H1 (cell line): ENCODE data around the gene LIPE. TPM values are rescaled to one million over a fixed set of nuclear protein-coding genes. Genes with fewer than 3 reads are reported as not detected.

Source experiments
- CTCF ChIA-PET: fragments of 300-600 bp; sonication (Branson Sonifier 250); formaldehyde crosslinking; loops from one replicate; lab custom pipeline; 2021; ENCODE audit not compliant: partially characterized antibody; lab: Charles Lee
- POLR2A ChIA-PET: fragments of 300-600 bp; sonication (Branson Sonifier 250); formaldehyde crosslinking; loops from one replicate; lab custom pipeline; 2021; ENCODE audit warnings: inconsistent platforms; ENCODE audit not compliant: partially characterized antibody; lab: Charles Lee
- DNase-seq, 2 experiments: peaks; one replicate each; pipeline versions ENCODE4 v3.0.0 to v3.0.0-alpha.2; 2010 to 2022; ENCODE audit warnings: low spot score in 2 of 2, low read depth in 1 of 2, mixed read lengths in 1 of 2
- FAIRE-seq: peaks from 2 replicates; lab custom pipeline; 2011; peaks lifted over from hg19 to GRCh38; lab: Jason Lieb, UNC
- H2AFZ ChIP-seq: 2 replicates; pipeline ENCODE4 v1.8.1; 2012; ENCODE audit warnings: low read length, inconsistent platforms
- H2AK5ac ChIP-seq: 2 replicates; pipeline ENCODE4 v1.6.1; 2013; ENCODE audit warnings: low read depth, low read length
- H2BK120ac ChIP-seq: replicated peaks from 2 replicates; pipeline ENCODE3; 2013; ENCODE audit warnings: low read depth, low read length, inconsistent platforms
- H2BK12ac ChIP-seq: 2 replicates; pipeline ENCODE4 v1.6.1; 2013; ENCODE audit warnings: low read depth, low read length
- H2BK15ac ChIP-seq: 2 replicates; pipeline ENCODE4 v1.6.1; 2013; ENCODE audit warnings: low read length
- H2BK20ac ChIP-seq: 2 replicates; pipeline ENCODE4 v1.6.1; 2013; ENCODE audit warnings: low read length
- H2BK5ac ChIP-seq: 2 replicates; pipeline ENCODE4 v1.6.1; 2013; ENCODE audit warnings: low read depth, low read length
- H3K14ac ChIP-seq: 2 replicates; pipeline ENCODE4 v1.6.1; 2013; ENCODE audit warnings: inconsistent platforms; ENCODE audit not compliant: insufficient read length
- H3K18ac ChIP-seq: 2 replicates; pipeline ENCODE4 v1.6.1; 2013; ENCODE audit warnings: low read length; ENCODE audit errors: extremely low read depth
- H3K23ac ChIP-seq: 2 replicates; pipeline ENCODE4 v1.6.1; 2013; ENCODE audit warnings: inconsistent platforms; ENCODE audit not compliant: insufficient read length
- H3K23me2 ChIP-seq: 2 replicates; pipeline ENCODE4 v1.6.1; 2013; ENCODE audit warnings: low read depth, low read length
- H3K27ac ChIP-seq: 2 replicates; pipeline ENCODE4 v1.6.1; 2011; ENCODE audit warnings: low read depth, low read length, inconsistent platforms
- H3K27me3 ChIP-seq, 4 experiments: replicated peaks in 1 of 4; 1 replicate in 1 of 4; 2 replicates in 3 of 4; pipeline versions ENCODE4 v1.6.1 to v1.8.1; 2011 to 2013; ENCODE audit warnings: low read length in 3 of 4, mild to moderate bottlenecking in 3 of 4, inconsistent platforms in 2 of 4, mixed read lengths in 2 of 4, moderate library complexity in 1 of 4; ENCODE audit not compliant: control insufficient read depth in 3 of 4, insufficient read depth in 3 of 4; ENCODE audit errors: extremely low read depth in 1 of 4
- H3K36me3 ChIP-seq, 4 experiments: 2 replicates each; pipeline versions ENCODE4 v1.6.1 to v1.8.1; 2011 to 2013; ENCODE audit warnings: mild to moderate bottlenecking in 4 of 4, low read length in 3 of 4, moderate library complexity in 2 of 4, control low read depth in 1 of 4, inconsistent platforms in 1 of 4; ENCODE audit not compliant: insufficient read depth in 4 of 4, control insufficient read depth in 2 of 4
- H3K4ac ChIP-seq: replicated peaks from 2 replicates; pipeline ENCODE3; 2013; ENCODE audit warnings: low read length, low read depth, mixed read lengths, inconsistent platforms; ENCODE audit not compliant: insufficient read length
- H3K4me1 ChIP-seq, 4 experiments: replicated peaks in 1 of 4; 1 replicate in 1 of 4; 2 replicates in 3 of 4; pipeline versions ENCODE4 v1.6.1 to v1.8.1; 2011 to 2013; ENCODE audit warnings: low read length in 3 of 4, inconsistent platforms in 2 of 4, mixed read lengths in 1 of 4; ENCODE audit not compliant: insufficient read depth in 4 of 4, control insufficient read depth in 3 of 4
- H3K4me2 ChIP-seq, 2 experiments: 2 replicates each; pipeline versions ENCODE4 v1.6.1 to v1.8.1; 2011 to 2013; ENCODE audit warnings: low read depth in 2 of 2, low read length in 2 of 2, control low read depth in 1 of 2, inconsistent platforms in 1 of 2, mild to moderate bottlenecking in 1 of 2; ENCODE audit not compliant: insufficient read depth in 1 of 2
- H3K4me3 ChIP-seq, 4 experiments: fragments of 200-600, 300-600 bp in 1 of 4; sonication (generic), shearing (Covaris generic), sonication (Bioruptor Twin) in 1 of 4; 2 replicates each; pipeline versions ENCODE4 v1.5.1 to v1.8.1; 2011 to 2016; ENCODE audit warnings: low read length in 4 of 4, low read depth in 3 of 4, control low read depth in 2 of 4, inconsistent platforms in 2 of 4, mild to moderate bottlenecking in 2 of 4, mixed read lengths in 1 of 4, moderate library complexity in 1 of 4; ENCODE audit not compliant: insufficient read depth in 2 of 4; ENCODE audit errors: extremely low read depth in 1 of 4
- H3K56ac ChIP-seq: replicated peaks from 2 replicates; pipeline ENCODE3; 2013; ENCODE audit warnings: low read depth, mild to moderate bottlenecking, mixed read lengths, low read length, inconsistent platforms; ENCODE audit not compliant: insufficient read length
- H3K79me1 ChIP-seq: 2 replicates; pipeline ENCODE4 v1.6.1; 2013; ENCODE audit warnings: low read depth, low read length, control low read depth
- H3K79me2 ChIP-seq, 2 experiments: 2 replicates each; pipeline versions ENCODE4 v1.6.1 to v1.8.1; 2012 to 2013; ENCODE audit warnings: low read length in 2 of 2, mild to moderate bottlenecking in 2 of 2, inconsistent platforms in 1 of 2; ENCODE audit not compliant: insufficient read depth in 2 of 2, control insufficient read depth in 1 of 2
- H3K9ac ChIP-seq, 4 experiments: replicated peaks in 1 of 4; 1 replicate in 1 of 4; 2 replicates in 3 of 4; pipeline versions ENCODE4 v1.6.1 to v1.8.1; 2011 to 2013; ENCODE audit warnings: low read depth in 3 of 4, low read length in 3 of 4, control low read depth in 2 of 4, mild to moderate bottlenecking in 2 of 4, moderate library complexity in 2 of 4, inconsistent platforms in 1 of 4; ENCODE audit errors: extremely low read depth in 1 of 4
- H3K9me3 ChIP-seq, 2 experiments: 2 replicates each; pipeline versions ENCODE4 v1.6.1 to v1.8.1; 2012 to 2013; ENCODE audit warnings: mild to moderate bottlenecking in 2 of 2, moderate library complexity in 2 of 2, control low read depth in 1 of 2, inconsistent platforms in 1 of 2, low read depth in 1 of 2, low read length in 1 of 2, mixed read lengths in 1 of 2; ENCODE audit not compliant: insufficient read depth in 2 of 2
- H4K20me1 ChIP-seq, 2 experiments: replicated peaks in 1 of 2; 2 replicates each; pipeline versions ENCODE3 to v1.8.1; 2011 to 2013; ENCODE audit warnings: inconsistent platforms in 2 of 2, low read length in 2 of 2, mild to moderate bottlenecking in 1 of 2; ENCODE audit not compliant: insufficient read depth in 2 of 2, control insufficient read depth in 1 of 2
- H4K5ac ChIP-seq: 2 replicates; pipeline ENCODE4 v1.6.1; 2013; ENCODE audit warnings: low read length, low read depth, mixed read lengths, inconsistent platforms; ENCODE audit not compliant: insufficient read length
- H4K8ac ChIP-seq: 2 replicates; pipeline ENCODE4 v1.8.0; 2013; ENCODE audit warnings: mild to moderate bottlenecking, moderate library complexity, low read length, inconsistent platforms; ENCODE audit not compliant: insufficient read depth; ENCODE audit errors: extremely low read depth
- H4K91ac ChIP-seq: replicated peaks from 2 replicates; pipeline ENCODE3; 2013; ENCODE audit warnings: low read length, mixed read lengths, inconsistent platforms; ENCODE audit not compliant: insufficient read length
- ASH2L ChIP-seq: fragments of 200-600, 300-600 bp; sonication (generic); IDR thresholded peaks from one replicate; pipeline ENCODE4 v1.7.1; 2017; ENCODE audit warnings: low read length
- ATF2 ChIP-seq: IDR thresholded peaks from 2 replicates; pipeline ENCODE4 v1.6.1; 2012; ENCODE audit warnings: low read length, inconsistent platforms
- EGR1 ChIP-seq: IDR thresholded peaks from 2 replicates; pipeline ENCODE4 v1.6.1; 2011; ENCODE audit warnings: low read depth, low read length, borderline replicate concordance
- HDAC2 ChIP-seq, 2 experiments: fragments of 300-600 bp in 1 of 2; sonication (generic) in 1 of 2; IDR thresholded peaks; 2 replicates each; pipeline ENCODE4 v1.6.1; 2011 to 2012; ENCODE audit warnings: low read depth in 2 of 2, low read length in 2 of 2, mild to moderate bottlenecking in 2 of 2, moderate library complexity in 2 of 2, borderline replicate concordance in 1 of 2, inconsistent platforms in 1 of 2
- HDAC6 ChIP-seq: IDR thresholded peaks from one replicate; pipeline ENCODE4 v1.7.1; 2012; ENCODE audit warnings: low read depth, mild to moderate bottlenecking, inconsistent platforms, low read length, moderate library complexity
- JUND ChIP-seq: IDR thresholded peaks from 2 replicates; pipeline ENCODE4 v1.6.1; 2011; ENCODE audit warnings: mild to moderate bottlenecking, improper control_type of control experiment, low read length
- POLR2A ChIP-seq, 2 experiments: IDR thresholded peaks; 1 replicate in 1 of 2; 2 replicates in 1 of 2; pipeline ENCODE4 v1.6.1; 2011; ENCODE audit warnings: low read depth in 2 of 2, low read length in 2 of 2, mild to moderate bottlenecking in 2 of 2; ENCODE audit errors: control extremely low read depth in 1 of 2
- SAP30 ChIP-seq: fragments of 300-600 bp; sonication (generic); IDR thresholded peaks from 2 replicates; pipeline ENCODE4 v1.7.1; 2012; ENCODE audit warnings: low read length, moderate library complexity, mild to moderate bottlenecking, inconsistent platforms; ENCODE audit not compliant: insufficient read depth, insufficient replicate concordance
- SIN3A ChIP-seq, 2 experiments: IDR thresholded peaks in 1 of 2; conservative IDR thresholded peaks in 1 of 2; 2 replicates each; pipeline ENCODE4 v1.6.1; 2011 to 2012; ENCODE audit warnings: low read length in 2 of 2, improper control_type of control experiment in 1 of 2, low read depth in 1 of 2, mild to moderate bottlenecking in 1 of 2
- SP4 ChIP-seq: IDR thresholded peaks from 2 replicates; pipeline ENCODE4 v1.6.1; 2012; ENCODE audit warnings: low read length, inconsistent platforms
- TBP ChIP-seq: IDR thresholded peaks from 2 replicates; pipeline ENCODE4 v1.6.1; 2011; ENCODE audit warnings: low read depth, low read length, improper control_type of control experiment
- TCF12 ChIP-seq: IDR thresholded peaks from 2 replicates; pipeline ENCODE4 v1.6.1; 2011; ENCODE audit warnings: low read depth, mild to moderate bottlenecking, low read length
- WGBS, 2 experiments: shearing (Covaris generic) in 1 of 2; methylation state at CpG; one replicate each; pipeline versions ENCODE4 v1.1.6 to v1.1.7; 2013 to 2015; ENCODE audit warnings: low lambda C conversion rate in 2 of 2, mixed read lengths in 2 of 2, inconsistent platforms in 1 of 2, low coverage in 1 of 2, missing lambda C conversion rate in 1 of 2; ENCODE audit not compliant: insufficient replicate concordance in 2 of 2, insufficient coverage in 1 of 2, insufficient read length in 1 of 2; ENCODE audit errors: extremely low coverage in 1 of 2, missing lambda C conversion rate in 1 of 2; 5-methylcytosine and 5-hydroxymethylcytosine counted together
- polyA plus RNA-seq, 7 experiments: library from polyadenylated mRNA; depleted of rRNA in 3 of 7; stranded (reverse) in 5 of 7; unstranded in 2 of 7; fragments of >200 nt in 5 of 7; fragments of 200-250 nt in 2 of 7; gene quantifications; 1 replicate in 5 of 7; 2 replicates in 1 of 7; 4 replicates in 1 of 7; pipeline versions ENCODE4 v1.2.1 to v1.2.3, GENCODE V29; 2011 to 2013; ENCODE audit warnings: missing spikeins in 2 of 7, mixed read lengths in 2 of 7
- total RNA-seq: library from RNA; stranded (reverse); fragmentation: NEBNext Ultra II Directional; extraction: Animal tissue kit (Norgen Biotek cat#: 25700); gene quantifications from 2 replicates; pipeline ENCODE4 v1.2.1, GENCODE V29; 2021

The LIPE gene
- total and polyA plus RNA-seq, 2 of the 8 experiments (the other 6 are each of a cell fraction or from before 2014, with no cell fraction given): 8.7 to 15.9 TPM

DNA sequence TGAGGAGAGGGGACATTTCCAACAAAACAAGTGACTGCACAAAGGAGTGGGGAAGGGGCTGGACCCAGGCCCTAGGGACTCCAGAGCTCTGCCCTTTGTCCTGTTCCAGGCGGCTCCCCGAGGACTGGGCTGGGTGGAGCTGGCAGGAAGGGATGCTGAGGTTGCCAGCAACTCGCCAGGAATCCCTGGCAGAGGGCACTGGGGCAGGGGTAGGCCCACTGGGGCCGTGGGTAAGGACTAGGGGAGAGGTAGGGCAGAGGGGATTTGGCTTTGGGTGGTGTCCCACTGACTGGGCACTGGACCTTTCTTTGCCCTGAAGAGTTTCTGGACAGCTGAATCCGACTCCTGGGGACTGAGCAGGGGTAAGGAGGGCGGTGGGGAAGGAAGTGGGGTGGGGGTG is 7.9 kb downstream of the LIPE start:
- Histone ChIP-seq H3K14ac (no peak overlapping the region), H2BK120ac (no peak overlapping the region), H2BK5ac (no peak overlapping the region), H3K23me2 (peaks cover 7% of the 10 kb centered on the region; the same call in 1 of the 2 replicates), H2BK12ac (no peak overlapping the region), H2BK20ac (no peak overlapping the region), H3K9me3 (peaks cover 2% of the 10 kb centered on the region in 2 experiments), H3K4ac (no peak overlapping the region), H3K27ac (no peak overlapping the region), H3K79me2 (no peaks in the 10 kb centered on the region), H3K4me2 (no peak overlapping the region), H3K27me3 (peaks cover 5 to 26% (median 21%) of the 10 kb centered on the region in 4 experiments), H3K23ac (no peak overlapping the region), H4K5ac (no peak overlapping the region), H4K91ac (no peak overlapping the region), H2AK5ac (no peak overlapping the region), H3K18ac (no peak overlapping the region), H4K8ac (no peak overlapping the region; the same call in 1 of the 2 replicates), H3K4me3 (no peak overlapping the region), H3K4me1 (peaks cover 0 to 9% (median 3%) of the 10 kb centered on the region in 4 experiments; a peak in 5 of 7 replicates), H3K36me3 (no peaks in the 10 kb centered on the region), H3K56ac (no peak overlapping the region), H3K79me1 (no peaks in the 10 kb centered on the region), H2AFZ (no peak overlapping the region), H2BK15ac (no peak overlapping the region), H3K9ac (no peak overlapping the region), H4K20me1 (peaks cover 7 to 20% of the 10 kb centered on the region in 2 experiments)
- WGBS, 2 experiments: 89% methylated on average over 5 of the region's 6 CpGs; no CpG with 5 or more reads in 1 of the 2 experiments
- ChIA-PET CTCF (interaction anchor here (0.6 to 10.3 kb wide), 12 partner anchors 9 to 230 kb away, joined by 3 to 101 read pairs (median 4); no protein-coding TSS in a partner anchor), POLR2A (interaction anchor here (1.7 kb wide), 1 partner anchor 23 kb away, joined by 5 read pairs; no protein-coding TSS in a partner anchor)
- no peak for FAIRE-seq
- no peak for DNase-seq
- TF ChIP-seq HDAC6 (no peak), SP4 (no peak), TCF12 (no peak), SIN3A (conservative IDR thresholded peaks at IDR 0.05 in 1 of 2, IDR thresholded peaks at IDR 0.05 in 1 of 2; ENCODE audit: low read depth in 1 of 2, low read length in 2 of 2) (no peak), HDAC2 (IDR thresholded peaks at IDR 0.05; ENCODE audit: borderline replicate concordance in 1 of 2, low read depth in 2 of 2, low read length in 2 of 2) (no peak), ATF2 (no peak), TBP (no peak), SAP30 (no peak), ASH2L (no peak), EGR1 (no peak), JUND (no peak), POLR2A (IDR thresholded peaks at IDR 0.05; ENCODE audit: control extremely low read depth in 1 of 2, low read depth in 2 of 2, low read length in 2 of 2) (no peak)
